Activated naive CD4-positive, alpha-beta T cell treated with anti-CD3 and anti-CD28 coated beads for 36 hours (primary cell): Measurements from ENCODE around the gene SLC6A17. TPM values are rescaled to one million over a fixed set of nuclear protein-coding genes. Genes with fewer than 3 reads are reported as not detected.

Source experiments
- CTCF ChIA-PET: fragments of 350-600 bp; sonication (Branson Sonifier 250); formaldehyde crosslinking; loops from one replicate; lab custom pipeline; 2021; ENCODE audit warnings: antibody characterized with exemption; lab: Charles Lee
- DNase-seq: peaks from one replicate; pipeline ENCODE4 v3.0.0-alpha.2; 2020
- H3K27ac Mint-ChIP-seq: one replicate; pipeline ENCODE4 v1.8.0; 2021; ENCODE audit warnings: mild to moderate bottlenecking, mixed read lengths
- H3K27me3 Mint-ChIP-seq: one replicate; pipeline ENCODE4 v1.8.0; 2021; ENCODE audit warnings: low read depth, mixed read lengths
- H3K36me3 Mint-ChIP-seq: one replicate; pipeline ENCODE4 v1.8.0; 2021; ENCODE audit warnings: low read depth, mixed read lengths
- H3K4me1 Mint-ChIP-seq: one replicate; pipeline ENCODE4 v1.8.0; 2021; ENCODE audit warnings: low read depth, mixed read lengths
- H3K4me3 Mint-ChIP-seq: one replicate; pipeline ENCODE4 v1.8.0; 2021; ENCODE audit warnings: mild to moderate bottlenecking, moderate library complexity, mixed read lengths
- H3K9me3 Mint-ChIP-seq: one replicate; pipeline ENCODE4 v1.8.0; 2021; ENCODE audit warnings: mixed read lengths
- intact Hi-C: fragments of 100-400 bp; cut with micrococcal nuclease; formaldehyde crosslinking; loops from one replicate; pipeline ENCODE4 v1.15.1; 2023
- total RNA-seq, 2 experiments: library from RNA; stranded (reverse); gene quantifications; one replicate each; pipeline ENCODE4 v1.2.3, GENCODE V29; 2021

SLC6A17 gene
- total RNA-seq, 2 experiments from 2014 or later, result 0.12 TPM; not detected in 1

- no peaks in the 10 kb centered on the region for H3K9me3 Mint-ChIP-seq
- H3K27me3 Mint-ChIP-seq, result no peaks in the 10 kb centered on the region
- no peak overlapping the region for H3K27ac Mint-ChIP-seq
- no peak for DNase-seq
- intact Hi-C loops, result no loop called here
- peaks cover 2% of the 10 kb centered on the region for H3K36me3 Mint-ChIP-seq
- CTCF ChIA-PET, result interaction anchor here (1.5 kb wide), 1 partner anchor 83 kb away, joined by 3 read pairs; no protein-coding TSS in a partner anchor
- no peaks in the 10 kb centered on the region for H3K4me1 Mint-ChIP-seq
- no peak overlapping the region for H3K4me3 Mint-ChIP-seq
Measured at GRCh38 chr1:110229348-110230001, 79.2 kb downstream of the SLC6A17 start.

GRCh38 chr1:110230381-110231199 is 80.3 kb downstream of the SLC6A17 start:
- H3K27me3 Mint-ChIP-seq, result no peaks in the 10 kb centered on the region
- H3K4me3 Mint-ChIP-seq, result no peak overlapping the region
- CTCF ChIA-PET, result interaction anchor here (1.3 kb wide), 1 partner anchor 22 kb away, joined by 6 read pairs; no protein-coding TSS in a partner anchor
- H3K27ac Mint-ChIP-seq, result no peak overlapping the region
- intact Hi-C loops, result no loop called here
- H3K9me3 Mint-ChIP-seq, result no peaks in the 10 kb centered on the region
- H3K36me3 Mint-ChIP-seq, result peaks cover 3% of the 10 kb centered on the region
- no peak for DNase-seq
- peaks cover 10% of the 10 kb centered on the region for H3K4me1 Mint-ChIP-seq

- Mint-ChIP-seq H3K27ac (no peak overlapping the region), H3K27me3 (no peaks in the 10 kb centered on the region), H3K4me3 (no peak overlapping the region), H3K4me1 (peaks cover 42% of the 10 kb centered on the region), H3K9me3 (no peaks in the 10 kb centered on the region), H3K36me3 (peaks cover 4% of the 10 kb centered on the region)
- no peak for DNase-seq
- CTCF ChIA-PET, result no interaction called here
- intact Hi-C loops, result no loop called here
Measured at GRCh38 chr1:110233861-110234260, 83.6 kb downstream of the SLC6A17 start.

GRCh38 chr1:110234691-110235090 is 84.4 kb downstream of the SLC6A17 start:
- DNase-seq, result peak; percentile 28
- Mint-ChIP-seq H3K4me1 (peaks cover 51% of the 10 kb centered on the region), H3K36me3 (peaks cover 6% of the 10 kb centered on the region), H3K4me3 (no peak overlapping the region), H3K27ac (peak overlapping the region; percentile 89), H3K27me3 (no peaks in the 10 kb centered on the region), H3K9me3 (no peaks in the 10 kb centered on the region)
- intact Hi-C loops, result loop anchor here (5.0 kb wide), 1 partner anchor 398 kb away; no protein-coding TSS in a partner anchor
- CTCF ChIA-PET, result no interaction called here

- peaks cover 6% of the 10 kb centered on the region for H3K36me3 Mint-ChIP-seq
- no peaks in the 10 kb centered on the region for H3K27me3 Mint-ChIP-seq
- H3K4me3 Mint-ChIP-seq, result no peak overlapping the region
- H3K4me1 Mint-ChIP-seq, result peaks cover 55% of the 10 kb centered on the region
- intact Hi-C loops, result loop anchor here (5.0 kb wide), 1 partner anchor 397 kb away; no protein-coding TSS in a partner anchor
- no peaks in the 10 kb centered on the region for H3K9me3 Mint-ChIP-seq
- peak overlapping the region; percentile 89 for H3K27ac Mint-ChIP-seq
- CTCF ChIA-PET, result interaction anchor here (4.2 kb wide), 1 partner anchor 27 kb away, joined by 24 read pairs; no protein-coding TSS in a partner anchor
- no peak for DNase-seq
Measured at GRCh38 chr1:110235181-110235833, 85.0 kb downstream of the SLC6A17 start.

GRCh38 chr1:110235834-110236682 is 85.8 kb downstream of the SLC6A17 start:
- CTCF ChIA-PET, result interaction anchor here (0.9 to 4.2 kb wide), 5 partner anchors 8 to 103 kb away, joined by 3 to 24 read pairs (median 4); no protein-coding TSS in a partner anchor
- peak; percentile 84 for DNase-seq
- Mint-ChIP-seq H3K4me3 (no peak overlapping the region), H3K27ac (peak overlapping the region; percentile 89), H3K36me3 (peaks cover 6% of the 10 kb centered on the region), H3K9me3 (no peaks in the 10 kb centered on the region), H3K27me3 (no peaks in the 10 kb centered on the region), H3K4me1 (peaks cover 55% of the 10 kb centered on the region)
- intact Hi-C loops, result loop anchor here (1.0 to 5.0 kb wide), 6 partner anchors 26 to 645 kb away; partner anchors contain the start of genes KCNC4 and RBM15

GRCh38 chr1:110237386-110238152 is 87.3 kb downstream of the SLC6A17 start:
- Mint-ChIP-seq H3K36me3 (peaks cover 6% of the 10 kb centered on the region), H3K4me1 (peaks cover 55% of the 10 kb centered on the region), H3K27me3 (no peaks in the 10 kb centered on the region), H3K27ac (no peak overlapping the region), H3K4me3 (no peak overlapping the region), H3K9me3 (no peaks in the 10 kb centered on the region)
- CTCF ChIA-PET, result interaction anchor here (0.8 to 4.2 kb wide), 5 partner anchors 9 to 34 kb away, joined by 3 to 24 read pairs (median 4); no protein-coding TSS in a partner anchor
- DNase-seq, result no peak
- intact Hi-C loops, result loop anchor here (2.0 to 5.0 kb wide), 2 partner anchors 395 to 643 kb away; no protein-coding TSS in a partner anchor

- Mint-ChIP-seq H3K27me3 (no peaks in the 10 kb centered on the region), H3K4me1 (peaks cover 62% of the 10 kb centered on the region), H3K4me3 (no peak overlapping the region), H3K9me3 (no peaks in the 10 kb centered on the region), H3K27ac (no peak overlapping the region), H3K36me3 (peaks cover 6% of the 10 kb centered on the region)
- intact Hi-C loops, result loop anchor here (5.0 kb wide), 1 partner anchor 393 kb away; no protein-coding TSS in a partner anchor
- CTCF ChIA-PET, result interaction anchor here (2.1 to 4.2 kb wide), 2 partner anchors 32 kb away, joined by 8 to 24 read pairs; no protein-coding TSS in a partner anchor
- DNase-seq, result no peak
Measured at GRCh38 chr1:110239441-110240430, 89.4 kb downstream of the SLC6A17 start.

- CTCF ChIA-PET, result interaction anchor here (1.2 to 2.1 kb wide), 2 partner anchors 32 to 72 kb away, joined by 3 to 8 read pairs; no protein-coding TSS in a partner anchor
- H3K27ac Mint-ChIP-seq, result no peak overlapping the region
- DNase-seq, result no peak
- H3K4me3 Mint-ChIP-seq, result no peak overlapping the region
- intact Hi-C loops, result no loop called here
- H3K9me3 Mint-ChIP-seq, result no peaks in the 10 kb centered on the region
- no peaks in the 10 kb centered on the region for H3K27me3 Mint-ChIP-seq
- peaks cover 5% of the 10 kb centered on the region for H3K36me3 Mint-ChIP-seq
- H3K4me1 Mint-ChIP-seq, result peaks cover 53% of the 10 kb centered on the region
Measured at GRCh38 chr1:110240476-110241210, 90.3 kb downstream of the SLC6A17 start.
